WTC11 (cell line): ENCODE results near the gene LAMTOR1.

Experiments
- ATF6 ChIP-seq: sonication (generic); formaldehyde crosslinking; IDR thresholded peaks from 2 replicates; pipeline ENCODE4 v1.8.1; 2023; ENCODE audit warnings: mild to moderate bottlenecking, missing genetic modification reagents
- CDX4 ChIP-seq: fragments of 250-450 bp; sonication (Bioruptor Pico); IDR thresholded peaks from 2 replicates; pipeline ENCODE4 v1.9.0; 2021; ENCODE audit warnings: moderate library complexity, mild to moderate bottlenecking, inconsistent platforms, borderline replicate concordance
- CTCF ChIP-seq: fragments of 200-600 bp; IDR thresholded peaks from 2 replicates; pipeline ENCODE4 v1.8.0; 2022; ENCODE audit warnings: antibody characterized with exemption
- ETV6 ChIP-seq: sonication (generic); formaldehyde crosslinking; IDR thresholded peaks from 2 replicates; pipeline ENCODE4 v1.8.1; 2022; ENCODE audit warnings: mild to moderate bottlenecking, missing genetic modification reagents
- JUN ChIP-seq: sonication (generic); formaldehyde crosslinking; IDR thresholded peaks from 2 replicates; pipeline ENCODE4 v1.8.0; 2023; ENCODE audit warnings: mild to moderate bottlenecking, missing genetic modification reagents
- NFATC4 ChIP-seq: fragments of 250-450 bp; sonication (Bioruptor Pico); IDR thresholded peaks from 2 replicates; pipeline ENCODE4 v1.9.0; 2021; ENCODE audit warnings: mild to moderate bottlenecking
- NR3C1 ChIP-seq: sonication (generic); formaldehyde crosslinking; conservative IDR thresholded peaks from 2 replicates; pipeline ENCODE4 v1.8.1; 2023; ENCODE audit warnings: low read depth, mild to moderate bottlenecking, missing genetic modification reagents
- STAT6 ChIP-seq: sonication (generic); formaldehyde crosslinking; conservative IDR thresholded peaks from 2 replicates; pipeline ENCODE4 v1.8.1; 2023; ENCODE audit warnings: mild to moderate bottlenecking, low read depth, missing genetic modification reagents, moderate library complexity
- TF ChIP-seq, protein P1 (sequence below): sonication (generic); formaldehyde crosslinking; IDR thresholded peaks from 2 replicates; pipeline ENCODE4 v1.8.0; 2022; ENCODE audit warnings: mild to moderate bottlenecking, missing genetic modification reagents

- TF ChIP-seq ETV6 (CRISPR knock-in tag) = no peak
- no peak for TF ChIP-seq CTCF
- no peak for TF ChIP-seq ATF6 (CRISPR knock-in tag)
- no peak for TF ChIP-seq STAT6 (CRISPR knock-in tag)
- no peak for TF ChIP-seq NFATC4 (CRISPR knock-in tag)
- no peak for TF ChIP-seq JUN
- no peak for TF ChIP-seq NR3C1 (CRISPR knock-in tag)
- TF ChIP-seq CDX4 = no peak
- TF ChIP-seq, protein P1, sequence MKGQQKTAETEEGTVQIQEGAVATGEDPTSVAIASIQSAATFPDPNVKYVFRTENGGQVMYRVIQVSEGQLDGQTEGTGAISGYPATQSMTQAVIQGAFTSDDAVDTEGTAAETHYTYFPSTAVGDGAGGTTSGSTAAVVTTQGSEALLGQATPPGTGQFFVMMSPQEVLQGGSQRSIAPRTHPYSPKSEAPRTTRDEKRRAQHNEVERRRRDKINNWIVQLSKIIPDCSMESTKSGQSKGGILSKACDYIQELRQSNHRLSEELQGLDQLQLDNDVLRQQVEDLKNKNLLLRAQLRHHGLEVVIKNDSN = no peak
Observed at GRCh38 chr11:72119198-72119597, 16.1 kb upstream of the LAMTOR1 start.
